PC-9 (cell line): ENCODE results near the gene C19orf44.

Experiments used
- CTCF ChIP-seq: fragments of 200-600 bp; sonication (generic); conservative IDR thresholded peaks from 2 replicates; pipeline ENCODE4 v1.6.1; 2017; ENCODE audit warnings: mixed run types, antibody characterized with exemption, mild to moderate bottlenecking, moderate library complexity
- EZH2 ChIP-seq: fragments of 200-600 bp; sonication (generic); IDR thresholded peaks from 2 replicates; pipeline ENCODE4 v1.8.0; 2017; ENCODE audit warnings: antibody characterized with exemption, low read depth

- TF ChIP-seq CTCF (no peak), EZH2 (no peak)
Measured at GRCh38 chr19:16518061-16518460, 21.9 kb downstream of the C19orf44 start.
